HepG2 (cell line): ENCODE results near the gene MORN1. TPM values are rescaled to one million over a fixed set of nuclear protein-coding genes. Genes with fewer than 3 reads are reported as not detected.

Experiments
- ELF1 ChIP-seq: sonication (generic); formaldehyde crosslinking; IDR thresholded peaks from 2 replicates; pipeline ENCODE4 v1.4.0; 2020; ENCODE audit warnings: missing genetic modification reagents
- FUBP1 ChIP-seq: sonication (generic); formaldehyde crosslinking; IDR thresholded peaks from 2 replicates; pipeline ENCODE4 v1.5.1; 2020; ENCODE audit warnings: missing genetic modification reagents, mild to moderate bottlenecking, borderline replicate concordance
- HNF4G ChIP-seq, 2 experiments: sonication (generic) in 1 of 2; formaldehyde crosslinking in 1 of 2; IDR thresholded peaks; 2 replicates each; pipeline versions ENCODE4 v1.4.0 to v1.6.1; 2011 to 2020; ENCODE audit warnings: borderline replicate concordance in 2 of 2, low read depth in 2 of 2, mild to moderate bottlenecking in 2 of 2, low read length in 1 of 2, missing genetic modification reagents in 1 of 2, moderate library complexity in 1 of 2
- NAIF1 ChIP-seq: sonication (generic); formaldehyde crosslinking; IDR thresholded peaks from 2 replicates; pipeline ENCODE4 v1.5.0; 2020; ENCODE audit warnings: mild to moderate bottlenecking, missing genetic modification reagents, borderline replicate concordance
- PRDM10 ChIP-seq: sonication (generic); formaldehyde crosslinking; IDR thresholded peaks from 2 replicates; pipeline ENCODE4 v1.4.0; 2020; ENCODE audit warnings: low read depth, missing genetic modification reagents
- THYN1 ChIP-seq: sonication (generic); formaldehyde crosslinking; IDR thresholded peaks from 2 replicates; pipeline ENCODE4 v1.8.1; 2023; ENCODE audit warnings: low read depth, mild to moderate bottlenecking, moderate library complexity, missing genetic modification reagents, borderline replicate concordance
- ZBED4 ChIP-seq: sonication (generic); formaldehyde crosslinking; IDR thresholded peaks from 2 replicates; pipeline ENCODE4 v1.4.0; 2020; ENCODE audit warnings: missing genetic modification reagents, borderline replicate concordance
- ZBTB25 ChIP-seq: IDR thresholded peaks from 2 replicates; pipeline ENCODE4 v1.6.1; 2018; ENCODE audit warnings: missing genetic modification reagents
- ZNF260 ChIP-seq: sonication (generic); formaldehyde crosslinking; IDR thresholded peaks from 2 replicates; pipeline ENCODE4 v1.4.0; 2020; ENCODE audit warnings: missing genetic modification reagents, low read depth, mild to moderate bottlenecking, borderline replicate concordance
- ZNF292 ChIP-seq: sonication (generic); formaldehyde crosslinking; IDR thresholded peaks from 2 replicates; pipeline ENCODE4 v1.8.1; 2022; ENCODE audit warnings: mild to moderate bottlenecking, low read depth, missing genetic modification reagents, borderline replicate concordance
- ZNF317 ChIP-seq: sonication (generic); formaldehyde crosslinking; IDR thresholded peaks from 2 replicates; pipeline ENCODE4 v1.5.0; 2020; ENCODE audit warnings: mild to moderate bottlenecking, missing genetic modification reagents
- ZNF670 ChIP-seq: sonication (generic); formaldehyde crosslinking; IDR thresholded peaks from 2 replicates; pipeline ENCODE4 v1.8.0; 2022; ENCODE audit warnings: mild to moderate bottlenecking, missing genetic modification reagents, borderline replicate concordance
- ZNF780A ChIP-seq: sonication (generic); formaldehyde crosslinking; IDR thresholded peaks from 2 replicates; pipeline ENCODE4 v1.8.0; 2022; ENCODE audit warnings: mild to moderate bottlenecking, missing genetic modification reagents, moderate library complexity
- ZNF782 ChIP-seq: sonication (generic); formaldehyde crosslinking; IDR thresholded peaks from 2 replicates; pipeline ENCODE4 v1.4.0; 2020; ENCODE audit warnings: missing genetic modification reagents, mild to moderate bottlenecking, borderline replicate concordance
- ZSCAN5A ChIP-seq: sonication (generic); formaldehyde crosslinking; IDR thresholded peaks from 2 replicates; pipeline ENCODE4 v1.8.0; 2022; ENCODE audit warnings: mild to moderate bottlenecking, missing genetic modification reagents, borderline replicate concordance
- polyA plus RNA-seq, 8 experiments: library from polyadenylated mRNA; depleted of rRNA in 3 of 8; stranded (reverse) in 7 of 8; unstranded in 1 of 8; fragments of >200 nt; fragmentation: Illumina TruSeq in 4 of 8; extraction: Trizol in 4 of 8; gene quantifications; 2 replicates each; pipeline versions ENCODE4 v1.2.1 to v1.2.3, GENCODE V29; 2011 to 2016; ENCODE audit warnings: low read depth in 4 of 8, missing spikeins in 1 of 8, mixed read lengths in 1 of 8; ENCODE audit not compliant: insufficient read depth in 1 of 8
- total RNA-seq, 5 experiments: library from RNA; depleted of rRNA; stranded (reverse); fragments of >200 nt; fragmentation: Illumina TruSeq; extraction: Trizol; gene quantifications; 2 replicates each; pipeline ENCODE4 v1.2.3, GENCODE V29; 2016; ENCODE audit warnings: low read depth in 1 of 5

The MORN1 gene
- total and polyA plus RNA-seq, 2 of the 13 experiments (the other 11 are each of a cell fraction or from before 2014, with no cell fraction given) = 3.1 to 6.5 TPM

GRCh38 chr1:2314273-2314802 is 77.0 kb downstream of the MORN1 start (continued):
- TF ChIP-seq ZSCAN5A (CRISPR knock-in tag) (no peak), NAIF1 (no peak), THYN1 (CRISPR knock-in tag) (no peak), HNF4G (IDR thresholded peaks at IDR 0.05; ENCODE audit: borderline replicate concordance, low read depth, low read length) (no peak), HNF4G (CRISPR knock-in tag; IDR thresholded peaks at IDR 0.05; ENCODE audit: borderline replicate concordance, low read depth) (no peak), PRDM10 (no peak), ZBED4 (CRISPR knock-in tag) (no peak), ZBTB25 (CRISPR knock-in tag) (no peak), ELF1 (CRISPR knock-in tag) (no peak), ZNF260 (CRISPR knock-in tag) (no peak), ZNF780A (CRISPR knock-in tag) (no peak), FUBP1 (no peak), ZNF670 (CRISPR knock-in tag) (no peak), ZNF292 (no peak), ZNF317 (CRISPR knock-in tag) (no peak), ZNF782 (CRISPR knock-in tag) (no peak)
